Measurements from ENCODE around the gene RARRES1. TPM values are rescaled to one million over a fixed set of nuclear protein-coding genes. Genes with fewer than 3 reads are reported as not detected.

The RARRES1 gene
- total RNA-seq, 2 experiments from 2014 or later: not detected

DNA sequence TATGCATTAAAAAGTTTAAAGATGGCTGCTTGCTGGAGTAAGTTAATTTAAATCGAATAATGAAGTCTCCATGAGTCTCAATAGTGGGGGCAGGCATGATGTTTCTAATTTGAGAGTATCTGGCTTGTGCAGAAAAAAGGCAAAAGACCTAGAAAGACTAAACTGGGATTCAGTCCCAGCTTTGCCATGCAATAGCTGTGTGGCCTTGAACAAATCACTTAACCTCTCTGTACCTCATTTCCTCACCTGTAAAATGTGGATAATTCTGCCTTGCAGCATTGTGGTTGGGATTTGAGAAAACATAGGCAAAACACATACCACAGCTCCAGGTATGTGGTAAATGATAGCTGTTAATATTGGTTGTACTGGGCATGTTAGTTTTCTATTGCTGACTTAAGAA lies 68.4 kb downstream of the RARRES1 start:
- Histone ChIP-seq H3K4me1 (ENCODE audit: insufficient read depth, low read length) (no peaks in the 10 kb centered on the region), H3K27me3 (ENCODE audit: control insufficient read depth in 1 of 2, insufficient read depth in 2 of 2, low read length in 2 of 2) (no peaks in the 10 kb centered on the region), H3K27ac (ENCODE audit: low read depth in 1 of 2, low read length in 2 of 2) (no peak overlapping the region), H3K4me3 (ENCODE audit: low read length) (no peak overlapping the region), H3K36me3 (ENCODE audit: insufficient read depth, low read length) (peaks cover 97% of the 10 kb centered on the region), H3K9me3 (ENCODE audit: control insufficient read depth in 1 of 2, insufficient read depth in 1 of 2, low read length in 2 of 2) (no peaks in the 10 kb centered on the region)
- Mint-ChIP-seq H3K27ac (no peak overlapping the region), H3K36me3 (ENCODE audit: low read depth) (peaks cover 93% of the 10 kb centered on the region), H3K9me3 (no peaks in the 10 kb centered on the region), H3K27me3 (no peaks in the 10 kb centered on the region), H3K4me3 (no peak overlapping the region), H3K4me1 (ENCODE audit: low read depth) (peaks cover 13% of the 10 kb centered on the region)
- ATAC-seq (ENCODE audit: poor library complexity): no peak
- no peak for TF ChIP-seq CTCF (IDR thresholded peaks at IDR 0.05)
- ChIA-PET POLR2A (no interaction called here), CTCF (no interaction called here)
- no peak for DNase-seq
- intact Hi-C loops (cut with DNase I, micrococcal nuclease): loop anchor here in 1 of 2 experiments (5.0 kb wide), 1 partner anchor 128 kb away; no protein-coding TSS in a partner anchor

GRCh38 chr3:158663246-158663645 lies 69.0 kb downstream of the RARRES1 start:
- POLR2A ChIA-PET: no interaction called here
- DNase-seq: no peak
- TF ChIP-seq CTCF (IDR thresholded peaks at IDR 0.05): no peak
- Histone ChIP-seq H3K27ac (ENCODE audit: low read depth in 1 of 2, low read length in 2 of 2) (no peak overlapping the region), H3K4me3 (ENCODE audit: low read length) (no peak overlapping the region), H3K27me3 (ENCODE audit: control insufficient read depth in 1 of 2, insufficient read depth in 2 of 2, low read length in 2 of 2) (no peaks in the 10 kb centered on the region), H3K4me1 (ENCODE audit: insufficient read depth, low read length) (no peaks in the 10 kb centered on the region), H3K36me3 (ENCODE audit: insufficient read depth, low read length) (peaks cover 93% of the 10 kb centered on the region), H3K9me3 (ENCODE audit: control insufficient read depth in 1 of 2, insufficient read depth in 1 of 2, low read length in 2 of 2) (no peaks in the 10 kb centered on the region)
- Mint-ChIP-seq H3K4me1 (ENCODE audit: low read depth) (peaks cover 13% of the 10 kb centered on the region), H3K36me3 (ENCODE audit: low read depth) (peaks cover 93% of the 10 kb centered on the region), H3K27ac (no peak overlapping the region), H3K27me3 (no peaks in the 10 kb centered on the region), H3K9me3 (no peaks in the 10 kb centered on the region), H3K4me3 (no peak overlapping the region)
- no peak for ATAC-seq (ENCODE audit: poor library complexity)
- CTCF ChIA-PET: interaction anchor here (1.2 kb wide), 1 partner anchor 19 kb away, joined by 7 read pairs; the partner anchor contains the start of gene GFM1
- intact Hi-C loops (cut with DNase I, micrococcal nuclease): loop anchor here in 1 of 2 experiments (5.0 kb wide), 1 partner anchor 129 kb away; no protein-coding TSS in a partner anchor

DNA sequence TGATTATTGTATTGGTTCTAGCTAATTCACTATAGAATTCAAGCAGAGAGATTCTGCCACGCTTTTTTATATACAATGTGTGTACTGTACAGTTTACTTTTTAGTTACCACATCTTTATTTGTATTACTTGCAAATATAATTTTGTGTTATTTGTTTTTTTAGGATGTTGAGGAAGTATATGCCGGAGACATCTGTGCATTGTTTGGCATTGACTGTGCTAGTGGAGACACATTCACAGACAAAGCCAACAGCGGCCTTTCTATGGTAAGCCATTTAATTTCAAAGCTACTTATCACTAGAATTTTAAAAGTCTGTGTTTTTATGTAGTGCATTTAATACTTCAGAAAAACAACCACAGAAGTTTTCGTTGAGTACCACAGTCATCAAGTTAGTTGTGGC lies 71.5 kb downstream of the RARRES1 start:
- Histone ChIP-seq H3K36me3 (ENCODE audit: insufficient read depth, low read length) (peaks cover 77% of the 10 kb centered on the region), H3K9me3 (ENCODE audit: control insufficient read depth in 1 of 2, insufficient read depth in 1 of 2, low read length in 2 of 2) (no peaks in the 10 kb centered on the region), H3K27me3 (ENCODE audit: control insufficient read depth in 1 of 2, insufficient read depth in 2 of 2, low read length in 2 of 2) (no peaks in the 10 kb centered on the region), H3K4me1 (ENCODE audit: insufficient read depth, low read length) (no peaks in the 10 kb centered on the region), H3K27ac (ENCODE audit: low read depth in 1 of 2, low read length in 2 of 2) (no peak overlapping the region), H3K4me3 (ENCODE audit: low read length) (no peak overlapping the region)
- POLR2A ChIA-PET: interaction anchor here (0.9 to 2.0 kb wide), 3 partner anchors 12 to 131 kb away, joined by 5 to 9 read pairs (median 5); partner anchors contain the start of genes GFM1 and LXN
- no peaks in the 10 kb centered on the region for H3K27me3 Mint-ChIP-seq
- TF ChIP-seq CTCF (IDR thresholded peaks at IDR 0.05): no peak
- H3K4me1 Mint-ChIP-seq (ENCODE audit: low read depth): peaks cover 13% of the 10 kb centered on the region
- H3K4me3 Mint-ChIP-seq: no peak overlapping the region
- H3K27ac Mint-ChIP-seq: no peak overlapping the region
- DNase-seq: no peak
- H3K9me3 Mint-ChIP-seq: no peaks in the 10 kb centered on the region
- no peak for ATAC-seq (ENCODE audit: poor library complexity)
- intact Hi-C loops (cut with DNase I, micrococcal nuclease): loop anchor here in 1 of 2 experiments (5.0 kb wide), 1 partner anchor 132 kb away; no protein-coding TSS in a partner anchor
- H3K36me3 Mint-ChIP-seq (ENCODE audit: low read depth): peaks cover 93% of the 10 kb centered on the region
- CTCF ChIA-PET: interaction anchor here (1.3 to 3.5 kb wide), 4 partner anchors 13 to 131 kb away, joined by 6 to 38 read pairs (median 11); partner anchors contain the start of gene GFM1
